SH-SY5Y (cell line): Measurements from ENCODE around the gene DHTKD1.

ENCODE experiments used
- GATA2 ChIP-seq: IDR thresholded peaks from 2 replicates; pipeline ENCODE4 v1.6.1; 2011; ENCODE audit warnings: mild to moderate bottlenecking, low read depth, low read length
- GATA3 ChIP-seq: IDR thresholded peaks from 2 replicates; pipeline ENCODE4 v1.6.1; 2011; ENCODE audit warnings: low read depth, mild to moderate bottlenecking, low read length, moderate library complexity

- no peak for TF ChIP-seq GATA3
- no peak for TF ChIP-seq GATA2
Measured at GRCh38 chr10:12067336-12067735, 1.4 kb upstream of the DHTKD1 start.
